Kidney capillary endothelial cell (primary cell): Measurements from ENCODE around the gene EVI5.
"Not testable (repeated sequence)": the region's sequence is repeated elsewhere in the genome, so short reads cannot be mapped to it uniquely, and the experiment has no call there.

Experiments used
- DNase-seq: peaks from one replicate; pipeline ENCODE4 v3.0.0-alpha.2; 2018; ENCODE audit warnings: low spot score

EVI5 gene

GRCh38 chr1:92572520-92572919 is 212.4 kb downstream of the EVI5 start:
- no peak for DNase-seq

- DNase-seq = no peak
Measured at GRCh38 chr1:92571578-92571977, 213.3 kb downstream of the EVI5 start.

GRCh38 chr1:92567211-92567868 is 217.6 kb downstream of the EVI5 start:
- DNase-seq = no peak

GRCh38 chr1:92563457-92564216 is 221.3 kb downstream of the EVI5 start:
- DNase-seq = no peak

GRCh38 chr1:92556350-92556749 is 228.6 kb downstream of the EVI5 start:
- no peak for DNase-seq

GRCh38 chr1:92554216-92554615 is 230.7 kb downstream of the EVI5 start:
- no peak for DNase-seq

- DNase-seq = no peak
Measured at GRCh38 chr1:92551916-92552315, 233.0 kb downstream of the EVI5 start.

- DNase-seq = no peak
Measured at GRCh38 chr1:92544756-92545165, 240.1 kb downstream of the EVI5 start.

GRCh38 chr1:92543131-92544055 is 241.5 kb downstream of the EVI5 start:
- no peak for DNase-seq

GRCh38 chr1:92538413-92539061 is 246.4 kb downstream of the EVI5 start:
- no peak for DNase-seq

GRCh38 chr1:92538048-92538412 is 246.9 kb downstream of the EVI5 start:
- no peak for DNase-seq

GRCh38 chr1:92536980-92537884 is 247.7 kb downstream of the EVI5 start:
- DNase-seq = no peak

GRCh38 chr1:92536211-92536979 is 248.5 kb downstream of the EVI5 start:
- no peak for DNase-seq

GRCh38 chr1:92532371-92532770 is 252.5 kb downstream of the EVI5 start:
- not testable (repeated sequence) for DNase-seq

GRCh38 chr1:92531939-92532338 is 253.0 kb downstream of the EVI5 start:
- not testable (repeated sequence) for DNase-seq

- no peak for DNase-seq
Measured at GRCh38 chr1:92527670-92528069, 257.2 kb downstream of the EVI5 start.

GRCh38 chr1:92524944-92525590 is 259.8 kb downstream of the EVI5 start:
- not testable (repeated sequence) for DNase-seq

GRCh38 chr1:92519043-92519442 is 265.9 kb downstream of the EVI5 start:
- DNase-seq = no peak

GRCh38 chr1:92516574-92516973 is 268.3 kb downstream of the EVI5 start:
- DNase-seq = no peak

GRCh38 chr1:92515796-92516201 is 269.1 kb downstream of the EVI5 start:
- no peak for DNase-seq
